Tibial nerve (tissue), 4 donors: ENCODE data around the gene C11orf97. TPM values are rescaled to one million over a fixed set of nuclear protein-coding genes. Genes with fewer than 3 reads are reported as not detected.
"Not testable (repeated sequence)": the region's sequence is repeated elsewhere in the genome, so short reads cannot be mapped to it uniquely, and the experiment has no call there.

Experiments
- DNase-seq, 2 donors: peaks; one replicate each; pipeline ENCODE4 v3.0.0-alpha.2; 2019; ENCODE audit warnings: low spot score in 2 of 2
- H3K27ac ChIP-seq, 4 donors: fragments of 200-600 bp; sonication (generic) in 3 of 4; one replicate each; pipeline ENCODE4 v1.5.1; 2017 to 2019; ENCODE audit warnings: mild to moderate bottlenecking in 1 of 4
- H3K27me3 ChIP-seq, 2 donors: fragments of 200-600 bp; sonication (generic) in 1 of 2; one replicate each; pipeline versions ENCODE4 v1.5.1 to v1.6.0; 2017 to 2019
- H3K36me3 ChIP-seq, 3 donors: fragments of 200-600 bp; sonication (generic); one replicate each; pipeline ENCODE4 v1.5.1; 2018 to 2019
- H3K4me1 ChIP-seq, 4 donors: fragments of 200-600 bp; sonication (generic) in 3 of 4; one replicate each; pipeline ENCODE4 v1.5.1; 2017 to 2019
- H3K4me3 ChIP-seq, 4 donors: fragments of 200-600 bp; sonication (generic) in 3 of 4; one replicate each; pipeline ENCODE4 v1.5.1; 2017 to 2019; ENCODE audit warnings: mild to moderate bottlenecking in 1 of 4, moderate library complexity in 1 of 4
- H3K9me3 ChIP-seq, 4 donors: fragments of 200-600 bp; sonication (generic) in 3 of 4; one replicate each; pipeline ENCODE4 v1.5.1; 2017 to 2019
- EP300 ChIP-seq, 2 donors: sonication (generic); formaldehyde crosslinking; IDR thresholded peaks; one replicate each; pipeline ENCODE4 v1.6.1; 2017; ENCODE audit warnings: antibody characterized with exemption in 2 of 2, mild to moderate bottlenecking in 1 of 2
- POLR2A ChIP-seq, 2 donors: fragments of 450-650 bp; IDR thresholded peaks; one replicate each; pipeline ENCODE4 v1.6.1; 2017; ENCODE audit warnings: antibody characterized with exemption in 2 of 2, mild to moderate bottlenecking in 2 of 2, moderate library complexity in 2 of 2
- WGBS, 2 donors: methylation state at CpG; one replicate each; pipeline ENCODE4 v1.1.5; 2018; 5-methylcytosine and 5-hydroxymethylcytosine counted together
- total RNA-seq, 4 donors: library from RNA; depleted of rRNA; stranded (reverse); fragments of >200 nt; gene quantifications; one replicate each; pipeline ENCODE4 v1.1.0, GENCODE V29; 2016
- TF ChIP-seq, protein P1 (sequence below), 5 experiments: fragments of 200-600 bp in 3 of 5; fragments of 450-650 bp in 2 of 5; sonication (generic) in 3 of 5; IDR thresholded peaks; one replicate each; pipeline ENCODE4 v1.5.1; 2016 to 2019; ENCODE audit warnings: antibody characterized with exemption in 5 of 5, mild to moderate bottlenecking in 3 of 5, moderate library complexity in 2 of 5

Gene C11orf97
- total RNA-seq, 4 donors from 2014 or later = not detected

DNA sequence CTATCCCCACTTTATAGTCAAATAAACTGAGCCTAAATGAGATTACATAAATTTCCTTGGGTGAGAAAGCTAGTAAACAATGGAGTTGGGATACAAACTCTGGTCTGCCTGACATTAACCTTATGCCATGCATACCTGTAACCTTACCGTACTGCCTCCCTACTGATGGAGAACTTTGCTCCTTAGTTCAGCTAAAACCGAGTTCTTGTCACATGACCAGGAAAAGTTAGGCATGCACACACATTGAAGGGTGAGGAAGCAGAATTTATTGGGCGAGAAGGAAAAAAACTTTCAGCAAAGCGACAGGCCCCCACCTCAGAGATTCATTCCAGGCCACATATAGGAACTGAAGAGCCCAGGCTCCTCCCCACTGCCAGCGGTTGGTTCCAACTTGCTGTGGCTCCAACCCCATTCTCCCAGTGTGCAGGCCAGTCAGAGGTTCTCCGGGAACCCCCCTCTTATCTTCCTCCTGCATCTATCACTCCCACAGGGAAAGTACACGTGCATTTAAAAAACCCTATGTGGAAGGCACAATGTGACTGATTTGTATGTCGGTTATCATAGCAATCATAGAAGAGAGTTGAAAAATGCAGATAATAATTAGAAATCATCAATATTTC, 51.7 kb downstream of the C11orf97 start:
- Histone ChIP-seq H3K4me1 (peaks cover 0 to 21% (median 2%) of the 10 kb centered on the region in 4 donors), H3K27me3 (no peaks in the 10 kb centered on the region), H3K36me3 (no peaks in the 10 kb centered on the region), H3K4me3 (no peak overlapping the region), H3K9me3 (no peaks in the 10 kb centered on the region), H3K27ac (no peak overlapping the region)
- 83 to 88% methylated on average over 8 of the region's 8 CpGs for WGBS, 2 donors
- DNase-seq = no peak
- no peak for TF ChIP-seq POLR2A (IDR thresholded peaks at IDR 0.05)
- no peak for TF ChIP-seq EP300 (IDR thresholded peaks at IDR 0.05)
- TF ChIP-seq, protein P1, sequence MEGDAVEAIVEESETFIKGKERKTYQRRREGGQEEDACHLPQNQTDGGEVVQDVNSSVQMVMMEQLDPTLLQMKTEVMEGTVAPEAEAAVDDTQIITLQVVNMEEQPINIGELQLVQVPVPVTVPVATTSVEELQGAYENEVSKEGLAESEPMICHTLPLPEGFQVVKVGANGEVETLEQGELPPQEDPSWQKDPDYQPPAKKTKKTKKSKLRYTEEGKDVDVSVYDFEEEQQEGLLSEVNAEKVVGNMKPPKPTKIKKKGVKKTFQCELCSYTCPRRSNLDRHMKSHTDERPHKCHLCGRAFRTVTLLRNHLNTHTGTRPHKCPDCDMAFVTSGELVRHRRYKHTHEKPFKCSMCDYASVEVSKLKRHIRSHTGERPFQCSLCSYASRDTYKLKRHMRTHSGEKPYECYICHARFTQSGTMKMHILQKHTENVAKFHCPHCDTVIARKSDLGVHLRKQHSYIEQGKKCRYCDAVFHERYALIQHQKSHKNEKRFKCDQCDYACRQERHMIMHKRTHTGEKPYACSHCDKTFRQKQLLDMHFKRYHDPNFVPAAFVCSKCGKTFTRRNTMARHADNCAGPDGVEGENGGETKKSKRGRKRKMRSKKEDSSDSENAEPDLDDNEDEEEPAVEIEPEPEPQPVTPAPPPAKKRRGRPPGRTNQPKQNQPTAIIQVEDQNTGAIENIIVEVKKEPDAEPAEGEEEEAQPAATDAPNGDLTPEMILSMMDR (IDR thresholded peaks at IDR 0.05) = no peak

DNA sequence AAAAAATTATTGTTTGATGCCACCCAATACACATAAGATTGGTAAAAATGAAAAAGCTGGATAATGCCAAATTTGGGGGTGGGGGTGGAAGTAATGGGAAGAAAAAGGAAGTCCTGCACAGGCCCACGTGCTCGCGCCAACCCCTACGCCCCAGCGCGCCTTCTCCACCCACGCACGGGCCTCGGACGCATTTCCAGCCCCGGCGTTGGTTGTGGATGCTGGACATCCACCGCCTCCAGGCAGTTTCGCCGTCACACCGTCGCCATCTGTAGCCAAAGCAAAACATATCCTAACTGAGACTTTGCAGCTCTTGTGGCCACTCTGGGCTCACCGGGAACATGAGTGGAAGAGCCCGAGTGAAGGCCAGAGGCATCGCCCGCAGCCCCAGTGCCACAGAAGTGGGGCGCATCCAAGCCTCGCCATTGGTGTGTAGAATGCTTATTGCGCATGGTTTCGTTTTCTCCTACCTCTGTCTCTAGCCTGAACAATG, 55.0 kb downstream of the C11orf97 start, which contains the start of gene PIWIL4:
Gene PIWIL4, plus strand, starts transcription at position 188 of the 490 bp plus-strand sequence. Its CDS starts 151 bp downstream, at position 339.
- H3K9me3 ChIP-seq = no peaks in the 10 kb centered on the region
- H3K36me3 ChIP-seq = no peaks in the 10 kb centered on the region
- no peak for DNase-seq
- no peak within 1 kb of the TSS for H3K27ac ChIP-seq
- peaks cover 0 to 5% (median 0%) of the 10 kb centered on the region in 4 donors for H3K4me1 ChIP-seq
- 93 to 94% methylated on average over 25 of the region's 25 CpGs for WGBS, 2 donors
- H3K27me3 ChIP-seq = no peaks in the 10 kb centered on the region
- H3K4me3 ChIP-seq = no peak within 1 kb of the TSS
- TF ChIP-seq POLR2A (IDR thresholded peaks at IDR 0.05) = no peak
- TF ChIP-seq EP300 (IDR thresholded peaks at IDR 0.05) = no peak
- TF ChIP-seq, protein P1 (IDR thresholded peaks at IDR 0.05) = no peak

DNA sequence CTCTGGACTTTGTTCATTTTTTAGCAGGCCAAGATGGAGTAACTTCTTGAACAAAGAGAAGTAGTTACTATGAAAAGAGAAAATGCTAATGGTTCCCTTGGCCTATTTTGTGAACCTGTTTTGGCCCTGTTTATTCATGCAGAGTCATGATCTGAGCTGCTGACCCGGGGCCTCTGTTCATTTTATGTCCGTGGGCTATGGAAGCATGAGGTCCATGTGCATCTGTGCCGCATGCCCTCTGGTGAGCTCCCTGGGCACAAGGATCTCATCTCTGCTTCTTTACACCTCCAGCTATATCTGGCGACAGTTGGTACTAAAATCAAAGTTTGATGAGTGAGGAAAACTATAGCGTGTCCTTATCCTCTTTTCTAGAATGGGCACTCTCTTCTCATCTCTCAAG, 55.9 kb downstream of the C11orf97 start:
- H3K36me3 ChIP-seq = no peaks in the 10 kb centered on the region
- H3K4me1 ChIP-seq = peaks cover 0 to 5% (median 0%) of the 10 kb centered on the region in 4 donors
- no peaks in the 10 kb centered on the region for H3K9me3 ChIP-seq
- no peak for TF ChIP-seq POLR2A (IDR thresholded peaks at IDR 0.05)
- TF ChIP-seq, protein P1 (IDR thresholded peaks at IDR 0.05) = no peak
- no peak for TF ChIP-seq EP300 (IDR thresholded peaks at IDR 0.05)
- no peak overlapping the region for H3K27ac ChIP-seq
- H3K27me3 ChIP-seq = no peaks in the 10 kb centered on the region
- 87 to 93% methylated on average over 5 of the region's 5 CpGs for WGBS, 2 donors
- no peak overlapping the region for H3K4me3 ChIP-seq
- DNase-seq = no peak

DNA sequence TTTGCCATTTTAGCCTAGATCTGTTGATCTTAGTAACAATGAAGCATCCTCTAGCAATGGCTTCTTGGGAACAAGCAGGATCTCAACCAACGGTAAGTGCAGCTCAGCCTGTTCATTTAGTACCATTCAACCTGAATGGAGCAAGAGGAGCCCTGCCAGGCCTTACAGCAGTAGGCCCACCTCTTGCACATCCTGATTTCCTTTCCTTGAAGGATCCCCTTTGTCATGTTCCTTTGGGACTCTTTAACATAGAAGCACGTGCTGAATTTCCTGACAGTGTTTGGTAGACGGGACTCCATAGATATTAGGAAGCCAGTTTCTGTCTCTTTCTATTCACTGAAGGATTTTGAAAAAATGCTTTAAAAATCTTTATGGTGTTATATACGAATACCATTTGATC, 56.5 kb downstream of the C11orf97 start:
- TF ChIP-seq EP300 (IDR thresholded peaks at IDR 0.05) (no peak), POLR2A (IDR thresholded peaks at IDR 0.05) (no peak)
- TF ChIP-seq, protein P1 (IDR thresholded peaks at IDR 0.05) = no peak
- no peaks in the 10 kb centered on the region for H3K9me3 ChIP-seq
- no peak overlapping the region for H3K27ac ChIP-seq
- peaks cover 0 to 1% (median 0%) of the 10 kb centered on the region in 4 donors for H3K4me1 ChIP-seq
- no peak overlapping the region for H3K4me3 ChIP-seq
- no peak for DNase-seq
- 86% methylated on average over 4 of the region's 4 CpGs for WGBS, 2 donors
- H3K36me3 ChIP-seq = no peaks in the 10 kb centered on the region
- H3K27me3 ChIP-seq = no peaks in the 10 kb centered on the region

DNA sequence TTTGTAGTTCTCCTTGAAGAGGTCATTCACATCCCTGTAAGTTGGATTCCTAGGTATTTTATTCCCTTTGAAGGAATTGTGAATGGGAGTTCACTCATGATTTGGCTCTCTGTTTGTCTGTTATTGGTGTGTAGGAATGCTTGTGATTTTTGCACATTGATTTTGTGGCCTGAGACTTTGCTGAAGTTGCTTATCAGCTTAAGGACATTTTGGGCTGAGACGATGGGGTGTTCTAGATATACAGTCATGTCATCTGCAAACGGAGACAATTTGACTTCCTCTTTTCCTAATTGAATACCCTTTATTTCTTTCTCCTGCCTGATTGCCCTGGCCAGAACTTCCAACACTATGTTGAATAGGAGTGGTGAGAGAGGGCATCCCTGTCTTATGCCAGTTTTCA, 60.7 kb downstream of the C11orf97 start:
- H3K36me3 ChIP-seq, H3K4me3 ChIP-seq, H3K27me3 ChIP-seq, H3K9me3 ChIP-seq, H3K27ac ChIP-seq, DNase-seq: not testable (repeated sequence)
- H3K4me1 ChIP-seq = peaks cover 0 to 16% (median 2%) of the 10 kb centered on the region in 4 donors
- WGBS, 2 donors = 58 to 82% methylated on average over 2 of the region's 2 CpGs
